Ramos (cell line): ENCODE data around the gene LRRC49.
"Not testable (repeated sequence)": the region's sequence is repeated elsewhere in the genome, so short reads cannot be mapped to it uniquely, and the experiment has no call there.

ENCODE experiments used
- in situ Hi-C: fragments of 300-500 bp; cut with MboI; formaldehyde crosslinking; loops from one replicate; pipeline ENCODE4 v1.14.3; 2022; ENCODE audit warnings: low sequenced_read_pairs; ENCODE audit not compliant: unreplicated experiment

Gene LRRC49

DNA sequence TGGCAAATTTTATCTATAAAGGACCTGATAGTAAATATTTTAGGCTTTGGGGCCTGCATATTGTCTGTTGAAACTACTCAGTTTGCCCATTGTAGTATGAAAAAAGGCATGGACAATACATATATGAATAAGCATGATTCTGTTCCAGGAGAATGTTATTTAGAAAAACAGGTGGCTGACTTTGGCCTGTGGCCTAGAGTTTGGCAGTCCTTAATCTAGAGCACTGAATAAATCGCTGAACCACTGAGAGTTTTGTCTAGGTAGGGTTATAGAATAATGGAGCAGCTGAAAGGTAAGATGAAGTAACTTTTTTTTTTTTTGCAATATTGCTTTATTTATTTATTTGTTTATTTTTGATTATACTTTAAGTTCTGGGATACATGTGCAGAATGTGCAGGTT is 75.0 kb downstream of the LRRC49 start:
- in situ Hi-C loops = no loop called here

DNA sequence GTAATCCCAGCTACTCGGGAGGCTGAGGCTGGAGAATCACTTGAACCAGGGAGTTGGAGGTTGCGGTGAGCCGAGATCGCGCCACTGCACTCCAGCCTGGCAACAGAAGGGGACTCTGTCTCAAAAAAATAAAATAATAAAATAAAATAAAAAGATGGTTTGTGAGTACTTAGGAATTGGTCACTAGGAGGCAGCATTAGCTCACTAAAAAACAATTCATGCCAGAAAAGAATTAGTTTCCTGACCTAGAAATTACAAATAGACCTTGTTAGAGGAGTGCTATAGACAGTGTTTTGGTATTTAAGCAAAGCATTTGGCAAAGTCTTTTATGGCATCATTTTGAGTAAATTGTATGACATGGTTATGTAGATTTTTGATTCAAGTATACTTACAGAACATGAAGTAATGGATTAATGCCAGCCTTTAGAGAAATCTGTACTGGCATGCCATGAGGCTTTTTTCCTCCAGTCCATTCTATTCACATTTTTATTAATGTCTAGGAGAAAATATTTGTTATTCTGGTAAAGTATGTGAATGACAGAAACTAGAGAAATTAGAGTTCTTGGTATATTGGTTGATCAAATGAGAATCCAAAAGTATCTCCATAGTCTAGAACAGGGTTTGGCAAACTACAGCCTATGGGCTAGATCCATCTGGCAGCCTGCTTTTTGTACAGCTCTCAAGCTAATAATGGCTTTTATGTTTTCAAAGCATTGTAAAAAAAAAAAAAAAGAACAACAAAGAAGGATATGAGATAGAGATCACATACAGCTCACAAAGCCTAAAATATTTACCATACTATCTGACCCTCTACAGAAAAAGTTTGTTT is 81.6 kb downstream of the LRRC49 start:
- in situ Hi-C loops = no loop called here

DNA sequence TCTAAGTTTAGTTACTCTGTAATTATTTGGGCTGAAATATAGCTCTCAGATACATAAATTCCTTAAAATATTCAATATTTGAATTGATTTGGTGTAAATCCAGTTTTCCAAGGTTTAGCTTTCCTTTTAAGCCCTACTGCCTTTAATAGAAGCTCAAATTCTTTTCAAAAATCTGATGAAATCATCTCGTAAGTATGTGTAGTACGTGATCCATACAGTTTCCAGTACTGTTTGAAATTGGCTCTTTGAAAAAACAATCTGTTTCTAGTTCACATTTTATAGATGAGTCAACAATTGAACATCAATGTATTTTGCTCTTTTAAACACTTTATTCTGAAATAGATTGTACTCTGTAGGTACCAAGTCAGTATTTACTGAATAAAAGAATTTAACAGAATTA is 84.2 kb downstream of the LRRC49 start:
- in situ Hi-C loops = no loop called here

DNA sequence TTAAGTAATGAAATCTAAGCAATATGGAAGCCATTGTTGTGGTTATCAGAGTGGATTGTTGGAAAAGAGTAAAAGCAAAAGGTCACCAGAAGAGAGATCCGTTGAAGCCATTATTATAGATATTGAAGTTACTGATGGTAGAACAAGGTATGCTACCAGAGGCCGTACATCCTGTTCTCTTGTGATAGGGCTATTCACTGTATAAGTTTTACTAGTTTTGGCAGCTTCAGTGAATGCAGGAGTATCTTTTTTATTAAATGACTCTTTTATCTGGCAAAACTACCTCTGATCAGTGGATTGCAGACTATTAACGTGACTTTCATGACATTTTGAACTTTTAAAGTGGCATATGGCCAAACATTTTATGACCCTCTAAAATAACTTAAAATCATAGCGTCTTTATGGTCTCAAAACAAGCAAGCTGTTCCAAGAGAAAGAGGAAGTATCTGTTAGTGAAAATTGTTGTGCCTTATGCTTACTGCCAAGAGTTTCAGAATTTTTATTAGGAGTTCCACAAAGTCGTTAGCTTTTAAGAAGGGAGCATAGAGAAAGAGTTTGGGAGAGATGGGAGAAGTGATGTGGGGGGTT is 102.9 kb downstream of the LRRC49 start:
- in situ Hi-C loops = no loop called here

DNA sequence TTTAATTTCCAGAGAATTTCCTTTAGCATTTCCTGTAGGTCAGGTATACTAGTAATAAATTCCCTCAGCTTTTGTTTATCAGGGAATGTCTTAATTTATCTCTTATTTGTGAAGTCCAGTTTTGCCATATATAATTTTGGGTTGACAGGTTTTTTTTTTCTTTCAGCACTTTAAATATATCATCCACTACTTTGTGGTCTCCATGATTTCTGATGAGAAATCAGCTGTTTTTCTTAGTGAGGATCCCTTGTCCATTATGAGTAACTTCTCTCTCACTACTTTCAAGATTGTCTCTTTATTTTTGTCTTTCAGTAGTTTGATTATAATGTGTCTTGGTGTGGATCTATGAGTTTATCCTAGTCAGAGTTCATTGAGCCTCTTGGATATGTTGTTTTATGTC is 105.7 kb downstream of the LRRC49 start:
- in situ Hi-C loops = no loop called here

DNA sequence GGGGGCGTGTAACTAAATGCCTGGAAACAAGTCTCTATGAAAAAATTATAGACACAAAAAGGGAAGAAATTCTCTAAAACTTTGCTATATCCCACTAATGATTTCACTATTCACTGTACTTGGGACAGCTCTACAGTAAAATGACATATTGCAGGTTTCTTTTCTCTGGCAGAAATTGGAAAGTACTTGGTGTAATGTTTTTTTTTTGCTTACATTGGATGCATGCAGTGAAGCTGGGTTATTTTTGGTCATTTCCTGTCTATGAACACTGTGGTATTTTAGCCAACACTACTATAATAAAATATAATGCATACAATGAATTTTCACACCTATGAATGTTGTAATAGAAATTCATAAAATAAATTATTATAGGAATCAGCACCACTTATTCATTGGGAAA is 109.7 kb downstream of the LRRC49 start:
- in situ Hi-C loops = no loop called here

- in situ Hi-C loops = no loop called here
Measured at GRCh38 chr15:71003319-71003718, 110.7 kb downstream of the LRRC49 start.

DNA sequence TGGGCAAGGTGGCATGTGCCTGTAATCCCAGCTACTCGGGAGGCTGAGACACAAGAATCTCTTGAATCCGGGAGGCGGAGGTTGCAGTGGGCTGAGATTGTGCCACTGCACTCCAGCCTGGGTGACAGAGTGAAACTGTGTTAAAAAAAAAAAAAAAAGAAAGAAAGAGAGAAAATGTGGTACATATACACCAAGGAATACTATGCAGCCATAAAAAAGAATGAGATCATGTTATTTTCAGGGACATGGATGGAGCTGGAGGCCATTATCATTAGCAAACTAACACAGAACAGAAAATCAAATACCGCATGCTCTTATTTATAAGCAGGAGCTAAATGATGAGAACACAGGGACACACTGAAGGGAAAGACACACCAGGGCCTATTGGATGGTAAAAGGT is 111.9 kb downstream of the LRRC49 start:
- in situ Hi-C loops = not testable (repeated sequence)

DNA sequence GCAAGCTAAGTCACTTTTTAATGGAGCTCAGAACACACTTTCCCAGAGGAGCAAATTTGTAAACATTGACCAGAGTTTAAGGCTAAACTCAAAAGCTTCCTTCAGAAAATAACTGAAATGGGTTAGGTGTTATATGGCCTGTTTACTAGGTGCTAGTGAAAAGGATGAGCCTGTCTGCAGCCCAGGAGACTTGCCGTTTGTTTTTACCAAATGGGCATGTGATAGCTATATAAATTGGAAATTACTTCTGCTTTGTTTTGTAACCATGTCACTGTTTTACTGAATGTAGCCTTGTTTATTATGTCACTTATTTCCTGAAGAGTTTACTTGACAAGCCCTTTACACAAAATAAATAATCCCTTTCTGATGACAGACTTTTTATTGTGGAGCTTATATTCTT is 113.3 kb downstream of the LRRC49 start:
- in situ Hi-C loops = no loop called here

- in situ Hi-C loops = no loop called here
Measured at GRCh38 chr15:71008250-71008870, 115.7 kb downstream of the LRRC49 start.

- in situ Hi-C loops = no loop called here
Measured at GRCh38 chr15:71010472-71010871, 117.8 kb downstream of the LRRC49 start.

DNA sequence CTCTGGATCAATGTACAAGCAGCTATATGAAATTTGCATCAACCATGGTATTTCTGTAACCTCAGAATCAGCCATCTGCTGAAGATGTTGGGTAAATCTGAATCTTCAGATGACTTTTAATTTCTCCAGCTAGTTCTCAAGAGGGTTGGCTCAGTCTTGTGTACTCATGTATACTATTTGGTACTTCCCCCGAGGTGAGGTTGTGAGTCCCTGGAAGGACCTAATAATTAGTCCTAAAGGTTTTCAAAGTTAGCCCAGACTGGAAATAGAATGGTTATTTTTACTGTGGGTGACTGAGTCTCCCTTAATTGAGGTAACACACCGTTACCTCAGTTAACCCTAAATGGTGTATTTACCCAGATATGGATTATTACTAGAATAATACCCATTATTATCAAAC is 118.4 kb downstream of the LRRC49 start:
- in situ Hi-C loops = no loop called here

DNA sequence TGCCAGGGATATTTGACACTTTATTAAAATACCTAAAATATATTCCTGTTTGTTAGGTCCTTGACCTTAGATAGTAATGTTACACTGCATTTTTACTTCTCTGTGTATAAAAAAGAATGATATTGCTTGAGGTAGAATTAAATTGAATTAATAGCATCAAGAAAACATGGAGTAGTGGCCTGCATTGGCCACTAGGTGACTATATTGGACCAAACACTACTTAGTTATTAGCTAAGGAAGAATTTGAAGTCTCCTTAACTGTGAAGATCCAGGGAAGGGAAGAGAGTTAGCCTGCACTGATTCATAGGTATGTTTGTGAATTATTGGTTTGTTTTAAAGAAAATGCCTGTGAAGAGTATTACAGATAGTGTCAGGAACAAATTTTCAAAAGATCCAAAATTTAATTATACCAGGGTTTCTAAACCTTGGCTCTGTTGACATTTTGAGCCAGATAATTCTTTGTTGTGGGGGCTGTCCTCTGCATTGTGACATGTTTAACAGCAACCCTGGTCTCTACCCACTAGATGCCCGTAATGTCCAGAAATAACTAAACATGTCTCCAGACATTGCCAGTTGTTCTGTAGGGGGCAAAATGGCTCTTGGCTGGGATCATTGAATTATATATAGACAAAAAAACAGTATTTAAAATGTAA is 119.0 kb downstream of the LRRC49 start:
- in situ Hi-C loops = no loop called here

- in situ Hi-C loops = no loop called here
Measured at GRCh38 chr15:71013446-71013845, 120.8 kb downstream of the LRRC49 start.

- in situ Hi-C loops = no loop called here
Measured at GRCh38 chr15:71015342-71015741, 122.7 kb downstream of the LRRC49 start.

DNA sequence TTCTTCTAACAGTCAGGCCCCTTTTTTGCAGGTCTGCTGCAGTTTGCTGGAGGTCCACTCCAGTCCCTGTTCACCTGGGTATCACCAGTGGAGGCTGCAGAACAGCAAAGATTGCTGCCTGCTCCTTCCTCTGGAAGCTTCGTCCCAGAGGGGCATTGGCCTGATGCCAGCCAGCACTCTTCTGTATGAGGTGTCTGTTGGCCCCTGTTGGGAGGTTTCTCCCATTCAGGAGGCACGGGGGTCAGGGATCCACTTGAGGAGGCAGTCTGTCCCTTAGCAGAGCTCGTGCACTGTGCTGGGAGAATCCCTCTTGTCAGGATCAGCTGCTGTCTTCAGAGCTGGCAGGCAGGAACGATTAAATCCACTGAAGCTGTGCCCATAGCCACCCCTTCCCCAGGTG is 138.6 kb downstream of the LRRC49 start:
- in situ Hi-C loops = not testable (repeated sequence)

- in situ Hi-C loops = not testable (repeated sequence)
Measured at GRCh38 chr15:71035478-71035877, 142.9 kb downstream of the LRRC49 start.

- in situ Hi-C loops = no loop called here
Measured at GRCh38 chr15:71042356-71042922, 149.8 kb downstream of the LRRC49 start.

- in situ Hi-C loops = no loop called here
Measured at GRCh38 chr15:71043373-71043772, 150.7 kb downstream of the LRRC49 start.

- in situ Hi-C loops = no loop called here
Measured at GRCh38 chr15:71044006-71044405, 151.4 kb downstream of the LRRC49 start.

- in situ Hi-C loops = not testable (repeated sequence)
Measured at GRCh38 chr15:71046146-71046545, 153.5 kb downstream of the LRRC49 start.
